SK-N-SH treated with all-trans-retinoic acid at 6 μM for 48 hours (cell line): ENCODE measurements around the gene ZNF219.

Experiments
- ATAC-seq: fragments of 200-7000 bp; cut with Tn5 transposase; 3 replicates; pipeline ENCODE4 v1.9.1; 2020; ENCODE audit warnings: mild to moderate bottlenecking, moderate library complexity
- BACH2 ChIP-seq: fragments of 250-450 bp; sonication (Bioruptor Pico); IDR thresholded peaks from 2 replicates; pipeline ENCODE4 v1.9.0; 2021; ENCODE audit warnings: mild to moderate bottlenecking, borderline replicate concordance
- CREB5 ChIP-seq: fragments of 250-450 bp; sonication (Bioruptor Pico); IDR thresholded peaks from 2 replicates; pipeline ENCODE4 v1.5.1; 2020; ENCODE audit warnings: low read depth, mild to moderate bottlenecking, moderate library complexity
- CSDC2 ChIP-seq: fragments of 250-450 bp; sonication (Bioruptor Pico); IDR thresholded peaks from 2 replicates; pipeline ENCODE4 v1.5.0; 2020; ENCODE audit warnings: mild to moderate bottlenecking, moderate library complexity
- ESRRG ChIP-seq: fragments of 250-450 bp; sonication (Bioruptor Pico); IDR thresholded peaks from 2 replicates; pipeline ENCODE4 v1.6.1; 2021; ENCODE audit warnings: mild to moderate bottlenecking
- GLIS3 ChIP-seq: fragments of 250-450 bp; sonication (Bioruptor Pico); IDR thresholded peaks from 2 replicates; pipeline ENCODE4 v1.5.0; 2020; ENCODE audit warnings: mild to moderate bottlenecking, moderate library complexity
- ISL1 ChIP-seq: fragments of 250-450 bp; sonication (Bioruptor Pico); IDR thresholded peaks from 2 replicates; pipeline ENCODE4 v2.1.2; 2022; ENCODE audit warnings: mild to moderate bottlenecking, moderate library complexity
- OSR1 ChIP-seq: fragments of 250-450 bp; sonication (Bioruptor Pico); IDR thresholded peaks from 2 replicates; pipeline ENCODE4 v1.8.0; 2022; ENCODE audit warnings: moderate library complexity, mild to moderate bottlenecking, inconsistent platforms
- PATZ1 ChIP-seq: fragments of 250-450 bp; sonication (Bioruptor Pico); IDR thresholded peaks from 2 replicates; pipeline ENCODE4 v1.8.0; 2020; ENCODE audit warnings: mild to moderate bottlenecking, moderate library complexity, borderline replicate concordance
- PPARA ChIP-seq: fragments of 250-450 bp; sonication (Bioruptor Pico); IDR thresholded peaks from 2 replicates; pipeline ENCODE4 v1.5.0; 2020; ENCODE audit warnings: mild to moderate bottlenecking, borderline replicate concordance
- RARB ChIP-seq: fragments of 250-450 bp; sonication (Bioruptor Pico); IDR thresholded peaks from 2 replicates; pipeline ENCODE4 v1.8.0; 2021; ENCODE audit warnings: mild to moderate bottlenecking, moderate library complexity
- SNAI2 ChIP-seq: fragments of 250-450 bp; sonication (Bioruptor Pico); IDR thresholded peaks from 2 replicates; pipeline ENCODE4 v1.5.0; 2020; ENCODE audit warnings: mild to moderate bottlenecking, moderate library complexity
- TCF4 ChIP-seq: fragments of 250-450 bp; sonication (Bioruptor Pico); IDR thresholded peaks from 2 replicates; pipeline ENCODE4 v1.8.0; 2021; ENCODE audit warnings: mild to moderate bottlenecking, moderate library complexity, borderline replicate concordance
- TOX ChIP-seq: fragments of 250-450 bp; sonication (Bioruptor Pico); IDR thresholded peaks from 2 replicates; pipeline ENCODE4 v1.8.0; 2021; ENCODE audit warnings: mild to moderate bottlenecking, moderate library complexity, borderline replicate concordance
- TSHZ2 ChIP-seq: fragments of 250-450 bp; sonication (Bioruptor Pico); IDR thresholded peaks from 2 replicates; pipeline ENCODE4 v1.5.0; 2020; ENCODE audit warnings: mild to moderate bottlenecking, moderate library complexity
- ZC3H10 ChIP-seq: fragments of 250-450 bp; sonication (Bioruptor Pico); IDR thresholded peaks from 2 replicates; pipeline ENCODE4 v1.5.1; 2021; ENCODE audit warnings: mild to moderate bottlenecking, moderate library complexity
- ZFP3 ChIP-seq: fragments of 250-450 bp; sonication (Bioruptor Pico); IDR thresholded peaks from 2 replicates; pipeline ENCODE4 v1.5.0; 2020; ENCODE audit warnings: mild to moderate bottlenecking, moderate library complexity
- ZFP30 ChIP-seq: fragments of 450-650 bp; formaldehyde crosslinking; IDR thresholded peaks from 2 replicates; pipeline ENCODE4 v1.5.0; 2022; ENCODE audit warnings: mild to moderate bottlenecking, moderate library complexity
- ZNF565 ChIP-seq: fragments of 450-650 bp; formaldehyde crosslinking; conservative IDR thresholded peaks from 2 replicates; pipeline ENCODE4 v1.5.0; 2020; ENCODE audit warnings: low read depth, mild to moderate bottlenecking, moderate library complexity
- ZNF70 ChIP-seq: fragments of 450-650 bp; formaldehyde crosslinking; IDR thresholded peaks from 2 replicates; pipeline ENCODE4 v1.5.0; 2020; ENCODE audit warnings: mild to moderate bottlenecking, moderate library complexity
- ZNF8 ChIP-seq: fragments of 450-650 bp; formaldehyde crosslinking; IDR thresholded peaks from 2 replicates; pipeline ENCODE4 v1.5.0; 2020; ENCODE audit warnings: mild to moderate bottlenecking, moderate library complexity

The ZNF219 gene

GRCh38 chr14:21054768-21055145 is 43.7 kb downstream of the ZNF219 start:
- no peak for TF ChIP-seq ZC3H10
- TF ChIP-seq, all 23 proteins: peak for 0
- ATAC-seq: no peak

- ATAC-seq: no peak
These were observed 44.2 kb downstream of the ZNF219 start for GRCh38 chr14:21054123-21054767.

GRCh38 chr14:21053184-21054122 is 45.0 kb downstream of the ZNF219 start:
- ATAC-seq: no peak
- no peak for TF ChIP-seq ZFP3 (CRISPR knock-in tag)
- no peak for TF ChIP-seq ZFP30
- no peak for TF ChIP-seq PATZ1 (CRISPR knock-in tag)
- TF ChIP-seq ZNF8 (CRISPR knock-in tag): no peak
- TF ChIP-seq TCF4 (CRISPR knock-in tag): no peak
- no peak for TF ChIP-seq GLIS3 (CRISPR knock-in tag)

More at GRCh38 chr14:21054123-21054767, 44.2 kb downstream of the ZNF219 start:
- no peak for TF ChIP-seq ZNF565 (CRISPR knock-in tag)
- TF ChIP-seq ZC3H10: no peak
- no peak for TF ChIP-seq RARB (CRISPR knock-in tag)
- no peak for TF ChIP-seq ESRRG (CRISPR knock-in tag)
- no peak for TF ChIP-seq CSDC2 (CRISPR knock-in tag)
- TF ChIP-seq TOX (CRISPR knock-in tag): no peak
- TF ChIP-seq ZNF70 (CRISPR knock-in tag): no peak
- TF ChIP-seq SNAI2: no peak
- no peak for TF ChIP-seq CREB5 (CRISPR knock-in tag)
- no peak for TF ChIP-seq PPARA (CRISPR knock-in tag)
- no peak for TF ChIP-seq TSHZ2
- TF ChIP-seq GLIS3 (CRISPR knock-in tag): no peak

- no peak for TF ChIP-seq CREB5 (CRISPR knock-in tag)
- no peak for TF ChIP-seq ZFP3 (CRISPR knock-in tag)
- no peak for TF ChIP-seq ZNF8 (CRISPR knock-in tag)
- TF ChIP-seq ESRRG (CRISPR knock-in tag): no peak
- TF ChIP-seq TCF4 (CRISPR knock-in tag): no peak
- TF ChIP-seq BACH2 (CRISPR knock-in tag): no peak
- no peak for TF ChIP-seq OSR1 (CRISPR knock-in tag)
- no peak for TF ChIP-seq TSHZ2
- no peak for TF ChIP-seq ZC3H10
- TF ChIP-seq SNAI2: no peak
- TF ChIP-seq ISL1 (CRISPR knock-in tag): no peak
- TF ChIP-seq GLIS3 (CRISPR knock-in tag): no peak
- no peak for ATAC-seq
These were observed 47.9 kb downstream of the ZNF219 start for GRCh38 chr14:21050597-21050996.
